ENCODE data around the gene XPO6.

Gene XPO6

DNA sequence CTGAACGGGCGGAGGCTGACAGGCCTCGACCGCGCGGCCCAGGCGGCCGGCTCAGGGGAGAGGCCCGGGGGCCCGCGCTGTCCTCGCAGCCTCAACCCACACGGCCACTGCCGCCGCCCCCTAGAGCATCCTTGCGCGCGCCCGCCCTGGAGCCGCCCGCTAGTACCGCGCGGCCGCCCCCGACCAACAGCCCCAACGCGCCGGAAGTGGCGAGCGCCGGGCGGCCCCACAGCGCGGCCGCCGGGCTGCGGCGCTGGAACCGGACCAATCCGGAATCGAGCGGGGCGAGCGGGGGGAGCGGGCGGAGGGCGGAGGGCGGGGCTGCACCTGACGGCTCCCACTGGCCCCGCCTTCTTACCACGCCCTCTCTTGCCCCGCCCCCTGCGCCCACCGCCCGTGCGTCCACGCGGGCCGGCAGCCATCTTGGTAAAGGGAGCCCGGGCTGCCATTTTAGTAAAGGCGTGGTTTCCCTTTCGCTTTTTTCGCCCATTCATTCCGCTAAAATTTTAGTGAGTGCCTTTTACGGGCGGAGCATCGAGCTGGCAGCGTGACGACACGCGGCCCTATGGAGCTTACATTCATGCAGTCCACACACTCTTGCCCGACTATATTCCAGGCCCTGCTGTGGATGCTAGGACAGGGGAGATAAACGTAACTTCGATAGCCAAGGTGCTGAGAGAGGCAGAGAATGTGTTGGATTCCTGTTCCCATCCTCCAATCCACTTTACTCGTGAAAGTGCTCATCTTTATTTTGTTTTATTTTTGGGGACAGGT lies at the start of gene XPO6:
TSS of gene XPO6 (minus strand) at position 208 of the 774 bp plus-strand sequence. CDS start 597 bp downstream, outside the sequence.
- TF ChIP-seq CTCF (IDR thresholded peaks at IDR 0.05) (no peak), ZFX (IDR thresholded peaks at IDR 0.05; ENCODE audit: borderline replicate concordance) (no peak)
- peak within 1 kb of the TSS; percentile 74 for H3K27ac ChIP-seq

- no peak overlapping the region for H3K27ac ChIP-seq
- no peak for TF ChIP-seq CTCF (IDR thresholded peaks at IDR 0.05)
- no peak for TF ChIP-seq ZFX (IDR thresholded peaks at IDR 0.05; ENCODE audit: borderline replicate concordance)
These were observed 48.4 kb upstream of the XPO6 start for GRCh38 chr16:28260193-28260592.

- TF ChIP-seq CTCF (IDR thresholded peaks at IDR 0.05), result no peak
- no peak overlapping the region for H3K27ac ChIP-seq
These were observed 48.0 kb upstream of the XPO6 start for GRCh38 chr16:28259781-28260150.

GRCh38 chr16:28259091-28259780 lies 47.5 kb upstream of the XPO6 start:
- no peak overlapping the region for H3K27ac ChIP-seq
- TF ChIP-seq ZFX (IDR thresholded peaks at IDR 0.05; ENCODE audit: borderline replicate concordance) (no peak), CTCF (IDR thresholded peaks at IDR 0.05) (no peak)

DNA sequence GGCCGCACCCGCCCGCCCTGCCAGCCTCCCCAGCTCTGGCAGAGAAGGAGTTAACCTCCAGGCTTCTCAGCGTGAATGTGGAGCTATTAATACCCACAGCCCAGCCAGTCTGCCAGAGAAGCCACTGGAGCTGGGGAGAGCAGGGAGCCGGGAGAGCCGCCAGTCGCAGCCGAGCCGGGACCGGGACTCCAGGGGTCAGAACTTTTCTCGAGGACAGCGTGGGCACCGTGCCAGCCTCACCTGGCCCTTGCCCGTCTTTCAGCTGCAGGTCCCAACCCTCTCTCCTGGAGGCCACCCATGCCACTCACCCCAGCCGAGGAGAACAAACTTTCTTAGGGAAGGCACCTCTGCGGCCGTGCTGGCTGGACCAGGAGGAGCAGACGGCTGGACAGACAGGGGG lies 46.8 kb upstream of the XPO6 start:
- H3K27ac ChIP-seq, result no peak overlapping the region
- no peak for TF ChIP-seq ZFX (IDR thresholded peaks at IDR 0.05; ENCODE audit: borderline replicate concordance)
- no peak for TF ChIP-seq CTCF (IDR thresholded peaks at IDR 0.05)

- TF ChIP-seq ZFX (IDR thresholded peaks at IDR 0.05; ENCODE audit: borderline replicate concordance) (no peak), CTCF (IDR thresholded peaks at IDR 0.05) (no peak)
- no peak overlapping the region for H3K27ac ChIP-seq
These were observed 45.5 kb upstream of the XPO6 start for GRCh38 chr16:28257256-28257655.

- TF ChIP-seq CTCF (IDR thresholded peaks at IDR 0.05), result no peak
- no peak for TF ChIP-seq ZFX (IDR thresholded peaks at IDR 0.05; ENCODE audit: borderline replicate concordance)
These were observed 44.1 kb upstream of the XPO6 start for GRCh38 chr16:28255838-28256237.

More at GRCh38 chr16:28255838-28256237, 44.1 kb upstream of the XPO6 start:
- H3K27ac ChIP-seq, result no peak overlapping the region

All from 22Rv1 (cell line).